A549 (cell line): ENCODE data around the gene CLEC20A.

Source experiments
- CHD2 ChIP-seq: fragments of 150-350 bp; IDR thresholded peaks from 2 replicates; pipeline ENCODE4 v1.6.1; 2014; ENCODE audit warnings: low read length; ENCODE audit not compliant: partially characterized antibody
- EHMT2 ChIP-seq: fragments of 200-600 bp; sonication (generic); IDR thresholded peaks from 2 replicates; pipeline ENCODE4 v1.6.1; 2016; ENCODE audit warnings: antibody characterized with exemption, low read depth, mild to moderate bottlenecking, moderate library complexity
- EP300 ChIP-seq, 2 experiments: fragments of >200 bp; sonication (Bioruptor Twin); formaldehyde crosslinking; IDR thresholded peaks; 2 replicates in 1 of 2; 3 replicates in 1 of 2; pipeline ENCODE4 v1.6.1; 2016 to 2017
- KDM1A ChIP-seq: fragments of 200-600 bp; sonication (generic); IDR thresholded peaks from 2 replicates; pipeline ENCODE4 v1.6.1; 2016; ENCODE audit warnings: low read depth, mild to moderate bottlenecking
- MAFK ChIP-seq: fragments of 450-650 bp; IDR thresholded peaks from 2 replicates; pipeline ENCODE4 v1.6.1; 2014; ENCODE audit not compliant: partially characterized antibody
- POLR2A ChIP-seq: IDR thresholded peaks from 2 replicates; pipeline ENCODE4 v1.6.1; 2012; ENCODE audit warnings: mild to moderate bottlenecking, low read length
- POLR2AphosphoS2 ChIP-seq: conservative IDR thresholded peaks from 2 replicates; pipeline ENCODE4 v1.6.1; 2012; ENCODE audit warnings: low read length, improper control_type of control experiment, inconsistent platforms
- RNF2 ChIP-seq: fragments of 200-600 bp; sonication (generic); IDR thresholded peaks from 2 replicates; pipeline ENCODE4 v1.6.1; 2016; ENCODE audit warnings: low read depth, mild to moderate bottlenecking, antibody characterized with exemption, moderate library complexity, borderline replicate concordance
- SREBF2 ChIP-seq: fragments of 450-650 bp; IDR thresholded peaks from 2 replicates; pipeline ENCODE4 v1.6.1; 2014; ENCODE audit warnings: mild to moderate bottlenecking, moderate library complexity
- ZC3H11A ChIP-seq: fragments of 450-650 bp; IDR thresholded peaks from 2 replicates; pipeline ENCODE4 v1.6.1; 2014; ENCODE audit warnings: antibody characterized with exemption, mild to moderate bottlenecking
- TF ChIP-seq, protein P1 (sequence below): IDR thresholded peaks from 2 replicates; pipeline ENCODE4 v1.6.1; 2012
- TF ChIP-seq, protein P2 (sequence below): fragments of >200 bp; sonication (Bioruptor Twin); formaldehyde crosslinking; IDR thresholded peaks from 3 replicates; pipeline ENCODE4 v1.5.1; 2016
- TF ChIP-seq, protein P3 (sequence below): fragments of >200 bp; sonication (Bioruptor Twin); formaldehyde crosslinking; IDR thresholded peaks from 3 replicates; pipeline ENCODE4 v1.6.1; 2016
- TF ChIP-seq, protein P4 (sequence below): fragments of 200-600 bp; sonication (generic); IDR thresholded peaks from 2 replicates; pipeline ENCODE4 v1.6.1; 2016; ENCODE audit warnings: antibody characterized with exemption, mild to moderate bottlenecking, moderate library complexity

DNA sequence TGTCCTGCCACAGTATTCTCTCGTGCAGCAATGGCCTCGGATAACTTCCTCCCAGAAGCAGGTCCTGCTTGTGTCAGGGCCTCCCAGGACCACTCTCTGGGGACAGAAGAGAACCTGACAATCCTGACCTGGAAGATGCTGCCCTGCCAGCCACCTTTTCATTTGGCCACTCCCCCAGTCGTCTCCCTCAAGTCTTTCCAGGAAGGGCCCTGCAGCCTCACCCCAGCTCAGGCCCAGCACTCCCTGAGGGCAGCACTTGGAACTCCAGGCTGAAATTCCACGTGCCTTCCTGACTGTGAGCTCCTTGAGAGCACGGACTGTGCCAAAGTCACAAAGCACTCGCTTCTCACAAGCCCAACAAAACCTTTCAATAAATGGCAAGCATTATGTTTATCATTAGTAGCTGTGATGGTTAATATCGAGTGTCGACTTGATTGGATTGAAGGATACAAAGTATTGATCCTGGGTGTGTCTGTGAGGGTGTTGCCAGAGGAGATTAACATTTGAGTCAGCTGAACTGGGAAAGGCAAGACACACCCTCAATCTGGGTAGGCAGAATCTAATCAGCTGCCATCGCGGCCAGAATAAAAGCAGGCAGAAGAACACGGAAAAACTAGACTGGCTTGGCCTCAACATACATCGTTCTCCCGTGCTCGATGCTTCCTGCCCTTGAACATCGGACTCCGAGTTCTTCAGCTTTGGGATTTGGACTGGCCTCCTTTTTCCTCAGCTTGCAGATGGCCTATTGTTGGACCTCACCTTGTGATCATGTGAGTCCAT is 2.3 kb upstream of the CLEC20A start:
- TF ChIP-seq EHMT2 (no peak), POLR2AphosphoS2 (no peak), POLR2A (no peak), SREBF2 (no peak), CHD2 (no peak), ZC3H11A (no peak), MAFK (no peak), KDM1A (no peak), RNF2 (no peak), EP300 (IDR thresholded peaks at IDR 0.05) (no peak)
- TF ChIP-seq, protein P1, sequence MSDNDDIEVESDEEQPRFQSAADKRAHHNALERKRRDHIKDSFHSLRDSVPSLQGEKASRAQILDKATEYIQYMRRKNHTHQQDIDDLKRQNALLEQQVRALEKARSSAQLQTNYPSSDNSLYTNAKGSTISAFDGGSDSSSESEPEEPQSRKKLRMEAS: no peak
- TF ChIP-seq, protein P2, sequence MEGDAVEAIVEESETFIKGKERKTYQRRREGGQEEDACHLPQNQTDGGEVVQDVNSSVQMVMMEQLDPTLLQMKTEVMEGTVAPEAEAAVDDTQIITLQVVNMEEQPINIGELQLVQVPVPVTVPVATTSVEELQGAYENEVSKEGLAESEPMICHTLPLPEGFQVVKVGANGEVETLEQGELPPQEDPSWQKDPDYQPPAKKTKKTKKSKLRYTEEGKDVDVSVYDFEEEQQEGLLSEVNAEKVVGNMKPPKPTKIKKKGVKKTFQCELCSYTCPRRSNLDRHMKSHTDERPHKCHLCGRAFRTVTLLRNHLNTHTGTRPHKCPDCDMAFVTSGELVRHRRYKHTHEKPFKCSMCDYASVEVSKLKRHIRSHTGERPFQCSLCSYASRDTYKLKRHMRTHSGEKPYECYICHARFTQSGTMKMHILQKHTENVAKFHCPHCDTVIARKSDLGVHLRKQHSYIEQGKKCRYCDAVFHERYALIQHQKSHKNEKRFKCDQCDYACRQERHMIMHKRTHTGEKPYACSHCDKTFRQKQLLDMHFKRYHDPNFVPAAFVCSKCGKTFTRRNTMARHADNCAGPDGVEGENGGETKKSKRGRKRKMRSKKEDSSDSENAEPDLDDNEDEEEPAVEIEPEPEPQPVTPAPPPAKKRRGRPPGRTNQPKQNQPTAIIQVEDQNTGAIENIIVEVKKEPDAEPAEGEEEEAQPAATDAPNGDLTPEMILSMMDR: no peak
- TF ChIP-seq, protein P3, sequence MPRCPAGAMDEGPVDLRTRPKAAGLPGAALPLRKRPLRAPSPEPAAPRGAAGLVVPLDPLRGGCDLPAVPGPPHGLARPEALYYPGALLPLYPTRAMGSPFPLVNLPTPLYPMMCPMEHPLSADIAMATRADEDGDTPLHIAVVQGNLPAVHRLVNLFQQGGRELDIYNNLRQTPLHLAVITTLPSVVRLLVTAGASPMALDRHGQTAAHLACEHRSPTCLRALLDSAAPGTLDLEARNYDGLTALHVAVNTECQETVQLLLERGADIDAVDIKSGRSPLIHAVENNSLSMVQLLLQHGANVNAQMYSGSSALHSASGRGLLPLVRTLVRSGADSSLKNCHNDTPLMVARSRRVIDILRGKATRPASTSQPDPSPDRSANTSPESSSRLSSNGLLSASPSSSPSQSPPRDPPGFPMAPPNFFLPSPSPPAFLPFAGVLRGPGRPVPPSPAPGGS: no peak
- TF ChIP-seq, protein P4, sequence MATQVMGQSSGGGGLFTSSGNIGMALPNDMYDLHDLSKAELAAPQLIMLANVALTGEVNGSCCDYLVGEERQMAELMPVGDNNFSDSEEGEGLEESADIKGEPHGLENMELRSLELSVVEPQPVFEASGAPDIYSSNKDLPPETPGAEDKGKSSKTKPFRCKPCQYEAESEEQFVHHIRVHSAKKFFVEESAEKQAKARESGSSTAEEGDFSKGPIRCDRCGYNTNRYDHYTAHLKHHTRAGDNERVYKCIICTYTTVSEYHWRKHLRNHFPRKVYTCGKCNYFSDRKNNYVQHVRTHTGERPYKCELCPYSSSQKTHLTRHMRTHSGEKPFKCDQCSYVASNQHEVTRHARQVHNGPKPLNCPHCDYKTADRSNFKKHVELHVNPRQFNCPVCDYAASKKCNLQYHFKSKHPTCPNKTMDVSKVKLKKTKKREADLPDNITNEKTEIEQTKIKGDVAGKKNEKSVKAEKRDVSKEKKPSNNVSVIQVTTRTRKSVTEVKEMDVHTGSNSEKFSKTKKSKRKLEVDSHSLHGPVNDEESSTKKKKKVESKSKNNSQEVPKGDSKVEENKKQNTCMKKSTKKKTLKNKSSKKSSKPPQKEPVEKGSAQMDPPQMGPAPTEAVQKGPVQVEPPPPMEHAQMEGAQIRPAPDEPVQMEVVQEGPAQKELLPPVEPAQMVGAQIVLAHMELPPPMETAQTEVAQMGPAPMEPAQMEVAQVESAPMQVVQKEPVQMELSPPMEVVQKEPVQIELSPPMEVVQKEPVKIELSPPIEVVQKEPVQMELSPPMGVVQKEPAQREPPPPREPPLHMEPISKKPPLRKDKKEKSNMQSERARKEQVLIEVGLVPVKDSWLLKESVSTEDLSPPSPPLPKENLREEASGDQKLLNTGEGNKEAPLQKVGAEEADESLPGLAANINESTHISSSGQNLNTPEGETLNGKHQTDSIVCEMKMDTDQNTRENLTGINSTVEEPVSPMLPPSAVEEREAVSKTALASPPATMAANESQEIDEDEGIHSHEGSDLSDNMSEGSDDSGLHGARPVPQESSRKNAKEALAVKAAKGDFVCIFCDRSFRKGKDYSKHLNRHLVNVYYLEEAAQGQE: no peak
